Measurements from ENCODE around the gene TMEM237.

- TF ChIP-seq POLR2AphosphoS5 (IDR thresholded peaks at IDR 0.05; ENCODE audit: low read depth, low read length): no peak
- no peak for TF ChIP-seq REST (IDR thresholded peaks at IDR 0.05; ENCODE audit: insufficient read depth in 1 of 2, low read depth in 2 of 2, low read length in 2 of 2)
Observed at GRCh38 chr2:201674298-201674697, 31.0 kb upstream of the TMEM237 start.
